ENCODE data around the gene NABP2.

GRCh38 chr12:56236091-56236490 lies 11.9 kb downstream of the NABP2 start:
- TF ChIP-seq CTCF (conservative IDR thresholded peaks at IDR 0.05; ENCODE audit: low read depth, low read length) (no peak), SMC3 (IDR thresholded peaks at IDR 0.05; ENCODE audit: low read depth, low read length) (no peak), NFE2L2 (IDR thresholded peaks at IDR 0.05; ENCODE audit: low read depth, low read length) (no peak), RAD21 (IDR thresholded peaks at IDR 0.05; ENCODE audit: low read length) (no peak)
